Ammon's horn (tissue), 1 donor: ENCODE measurements around the gene AIG1.
"Not testable (repeated sequence)": the region's sequence is repeated elsewhere in the genome, so short reads cannot be mapped to it uniquely, and the experiment has no call there.

Experiments used
- DNase-seq: peaks from one replicate; pipeline ENCODE4 v3.0.0-alpha.2; 2016; ENCODE audit warnings: low spot score

Gene AIG1

DNA sequence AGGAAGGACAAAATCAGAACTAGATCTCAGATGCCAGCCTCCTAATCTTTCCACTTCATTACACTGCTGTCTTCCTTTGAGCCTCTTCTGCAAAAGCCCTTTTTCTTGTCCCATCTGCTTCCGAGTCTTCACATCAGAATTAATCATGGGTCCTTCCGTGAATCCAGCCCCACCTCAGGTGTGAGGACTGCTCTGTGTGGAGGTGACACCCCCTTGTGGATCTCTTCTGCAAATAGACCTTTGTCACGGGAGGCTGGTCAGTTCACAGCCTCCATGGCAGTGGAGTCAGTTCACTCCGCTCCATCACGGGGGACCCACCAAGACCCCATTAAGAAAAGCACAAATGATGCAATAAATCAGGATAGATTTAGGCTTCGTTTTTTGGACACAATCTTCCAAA lies 218.7 kb downstream of the AIG1 start:
- DNase-seq: no peak

DNA sequence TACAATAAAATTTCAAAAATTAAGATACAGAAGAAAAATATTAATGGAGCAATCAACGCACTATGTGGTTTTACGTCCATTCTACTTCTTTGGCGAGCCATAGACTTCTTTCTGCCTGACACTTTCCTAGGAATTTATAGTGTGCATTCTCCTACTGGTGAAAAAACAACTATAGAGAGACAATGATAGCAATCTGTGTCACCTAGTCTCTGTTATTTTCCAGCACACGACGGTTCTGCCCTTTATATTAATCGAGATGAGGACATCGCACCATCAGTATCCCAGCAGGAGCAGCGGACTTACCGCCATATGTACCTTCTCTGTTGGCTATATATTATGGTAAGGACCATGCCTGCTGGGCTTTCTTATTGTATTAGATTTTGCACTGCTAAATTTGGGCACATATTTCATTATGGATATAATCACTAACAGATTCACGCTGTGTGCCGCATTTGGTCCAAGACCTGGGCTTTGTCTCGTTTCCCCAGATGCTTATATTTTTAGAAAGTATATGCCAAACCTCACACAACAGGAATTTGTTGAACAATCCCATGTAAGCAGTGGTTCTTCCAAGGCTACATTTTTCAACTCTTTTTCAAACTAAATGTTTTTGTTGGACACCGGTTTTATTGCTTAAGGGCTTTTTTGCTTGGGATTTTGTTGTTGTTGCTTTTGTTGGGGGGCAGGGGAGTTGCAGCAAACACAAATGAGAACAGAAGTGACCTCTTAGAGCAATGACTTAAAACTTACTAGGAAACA lies 223.4 kb downstream of the AIG1 start:
- DNase-seq: no peak

DNA sequence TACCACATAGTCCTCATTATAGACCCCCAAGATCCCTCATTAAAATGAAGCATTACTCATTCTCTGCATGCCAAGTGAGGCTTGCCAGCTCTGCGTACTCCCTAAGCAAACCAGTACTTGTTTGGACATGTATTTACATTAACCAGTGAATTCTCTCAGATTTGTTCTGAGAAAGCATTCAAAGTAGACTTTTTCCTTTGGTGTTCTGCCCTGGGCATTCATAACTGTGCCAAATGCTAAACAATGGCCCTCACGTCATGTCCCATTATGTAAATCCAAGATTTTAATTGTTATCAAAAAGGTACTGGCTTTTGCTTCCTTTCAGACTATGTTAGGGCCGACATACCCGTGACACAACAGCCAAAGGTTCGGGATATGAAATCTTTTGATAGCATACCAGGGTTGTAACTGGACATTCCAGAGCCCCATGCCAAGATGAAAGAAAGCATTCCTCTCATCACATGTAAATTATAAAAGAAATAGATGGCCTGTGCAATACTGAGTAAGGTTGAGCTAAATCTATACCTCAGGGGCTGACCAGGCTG lies 225.6 kb downstream of the AIG1 start:
- no peak for DNase-seq

DNA sequence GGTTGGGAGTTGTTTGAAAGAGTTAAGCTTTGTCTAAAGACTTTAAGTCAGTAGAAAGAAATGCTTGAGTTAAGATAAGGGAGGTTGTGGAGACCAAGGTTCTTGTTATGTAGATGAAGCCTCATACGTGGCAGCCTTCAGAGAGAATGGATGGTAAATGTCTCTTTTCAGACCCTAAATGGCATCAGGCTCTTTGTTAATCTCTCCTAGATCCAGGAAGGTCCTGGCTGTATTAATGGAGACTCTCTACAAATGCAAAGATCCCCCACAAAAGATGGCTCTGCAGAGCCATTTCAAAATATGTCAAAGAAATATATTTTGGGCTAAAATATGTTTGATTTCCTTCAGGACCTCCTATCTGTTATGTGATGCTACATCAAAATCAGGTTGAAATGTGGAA lies 228.2 kb downstream of the AIG1 start:
- DNase-seq: no peak

DNA sequence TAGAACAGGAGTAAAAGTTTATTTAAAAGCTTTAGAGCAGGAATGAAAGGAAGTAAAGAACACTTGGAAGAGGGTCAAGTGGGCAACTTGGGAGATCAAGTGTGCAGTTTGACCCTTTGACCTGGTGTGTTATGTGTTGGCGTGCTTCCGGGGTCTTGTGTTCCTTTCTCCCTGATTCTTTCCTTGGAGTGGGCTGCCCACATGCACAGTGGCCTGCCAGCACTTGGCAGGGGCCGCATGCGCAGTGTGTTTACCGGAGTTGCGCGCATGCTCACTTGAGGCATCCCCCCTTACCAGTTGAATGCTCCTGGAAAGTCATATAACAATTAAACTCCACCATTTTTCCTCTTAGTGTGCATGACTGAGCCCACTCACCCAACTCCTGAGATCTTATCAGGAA lies 229.5 kb downstream of the AIG1 start:
- DNase-seq: no peak

DNA sequence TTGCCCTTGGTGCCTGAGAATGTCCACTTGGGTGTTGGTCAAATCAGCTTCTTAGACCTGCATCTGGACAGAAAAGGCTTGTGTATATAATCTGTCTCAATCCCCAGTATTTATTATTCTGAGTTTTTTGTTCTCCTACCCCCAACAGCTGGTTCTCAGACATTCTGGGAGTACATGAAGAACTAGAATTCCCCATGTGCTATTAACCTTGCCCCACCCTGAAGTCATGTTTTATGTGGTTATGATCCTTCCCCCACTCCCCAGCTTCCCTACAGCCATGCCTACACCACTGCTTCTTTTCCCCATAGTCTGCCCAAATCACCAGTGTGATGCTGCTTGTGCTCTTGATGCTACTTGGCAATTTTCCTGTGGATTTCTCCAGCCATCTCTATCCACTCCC lies 232.8 kb downstream of the AIG1 start:
- DNase-seq: no peak

DNA sequence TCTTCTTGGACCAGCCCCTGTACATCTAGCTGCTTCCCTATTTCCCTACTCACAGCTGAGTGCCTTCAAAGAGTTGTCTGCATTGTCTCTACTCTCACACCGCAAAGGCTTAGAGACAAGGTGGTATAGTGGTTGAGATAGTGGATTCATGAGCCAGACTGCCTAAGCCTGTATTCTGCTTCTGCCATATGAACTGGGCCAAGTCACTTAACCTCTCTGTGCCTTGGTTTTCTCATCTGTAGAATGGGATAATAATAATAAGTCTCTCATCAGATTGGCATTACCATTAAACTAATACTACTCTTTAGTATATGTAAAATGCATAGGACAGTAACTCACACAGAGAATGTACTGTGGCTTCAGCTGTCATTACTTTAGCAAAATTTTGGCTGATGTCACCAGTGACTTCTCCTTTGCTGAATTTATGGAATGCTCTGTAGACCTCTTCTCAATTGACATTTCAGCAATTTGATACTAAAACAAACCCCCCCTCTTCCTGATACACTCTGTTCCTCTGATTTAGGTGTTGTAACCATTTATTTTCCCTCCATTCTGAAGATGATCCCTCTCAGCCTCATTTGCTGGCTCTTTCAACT lies 233.7 kb downstream of the AIG1 start:
- DNase-seq: no peak

DNA sequence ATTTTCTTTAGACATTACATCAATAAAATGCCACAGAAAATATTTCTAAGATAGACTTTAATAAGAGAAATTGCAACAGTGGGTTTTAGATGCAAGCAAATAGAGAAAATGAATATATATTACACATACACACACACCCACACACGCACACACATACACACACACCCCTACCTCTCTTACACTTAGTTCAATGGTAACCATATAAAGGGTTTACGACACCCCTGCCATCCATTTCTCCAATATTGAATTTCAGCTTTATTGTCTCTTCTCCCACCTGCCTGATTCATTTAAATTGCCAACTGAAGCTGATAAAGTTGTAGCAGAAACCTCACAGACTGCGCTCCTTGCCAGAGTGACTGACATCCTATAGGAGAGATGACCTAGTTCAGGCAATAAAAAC lies 235.2 kb downstream of the AIG1 start:
- no peak for DNase-seq

DNA sequence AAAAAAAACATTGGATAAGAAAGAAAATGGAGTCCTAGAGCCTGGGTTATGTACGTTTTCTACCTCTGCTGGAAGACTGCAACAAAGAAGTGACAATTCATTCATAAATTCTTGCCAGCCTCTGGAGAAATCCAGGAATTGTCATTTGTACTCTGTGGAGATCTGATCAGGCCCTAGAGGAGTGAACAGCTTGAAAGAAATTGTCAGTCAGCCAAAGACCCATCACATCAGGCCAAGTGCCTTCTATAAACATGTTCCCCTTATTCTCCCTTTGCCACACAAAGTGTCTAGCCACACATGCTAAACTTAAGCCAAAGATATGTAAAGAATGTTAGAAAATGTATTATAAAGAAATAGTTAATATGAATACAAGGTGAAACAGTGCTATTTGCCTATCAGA lies 237.4 kb downstream of the AIG1 start:
- DNase-seq: no peak

DNA sequence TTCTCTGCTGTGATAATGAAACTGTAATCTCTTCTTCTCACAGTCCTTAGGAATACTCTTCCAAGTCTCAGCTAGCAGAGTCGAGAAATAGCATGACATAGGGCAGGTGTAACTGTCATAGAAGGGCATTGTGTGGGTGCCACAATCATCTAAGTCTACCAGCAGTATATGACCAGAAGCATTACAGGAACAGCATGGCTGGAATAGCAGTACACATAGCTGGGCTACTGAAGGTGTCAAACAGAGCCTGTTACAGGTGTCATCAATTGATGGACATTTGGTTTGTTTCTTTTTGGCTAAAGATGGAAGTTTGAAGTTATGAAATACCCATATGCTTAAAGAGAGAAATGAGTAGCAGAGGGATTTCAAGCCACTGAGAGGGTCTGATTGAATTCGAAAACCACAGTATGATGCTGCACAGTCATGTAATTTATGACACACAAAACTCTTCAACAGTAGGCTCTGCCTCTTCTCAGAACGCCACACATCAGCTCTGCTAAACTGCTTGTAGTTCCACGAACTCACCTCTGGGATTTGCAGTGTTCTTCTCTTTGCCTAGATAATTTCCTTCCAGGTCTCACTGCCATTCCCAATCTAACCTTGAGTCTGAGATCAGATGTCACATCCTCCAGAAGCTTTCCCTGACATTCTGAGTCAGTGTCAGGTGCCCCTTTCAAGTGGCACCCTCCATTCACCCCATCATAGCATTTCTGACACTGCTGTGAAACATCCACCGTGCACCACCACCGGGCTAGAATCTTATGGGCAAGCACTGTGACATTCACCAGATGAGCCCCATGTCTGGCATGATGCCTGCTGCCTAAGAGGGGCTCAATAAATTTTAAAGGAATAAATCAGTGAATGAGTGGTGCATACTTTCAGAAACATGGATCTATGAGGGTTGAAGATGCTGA lies 238.8 kb downstream of the AIG1 start:
- DNase-seq: no peak

DNA sequence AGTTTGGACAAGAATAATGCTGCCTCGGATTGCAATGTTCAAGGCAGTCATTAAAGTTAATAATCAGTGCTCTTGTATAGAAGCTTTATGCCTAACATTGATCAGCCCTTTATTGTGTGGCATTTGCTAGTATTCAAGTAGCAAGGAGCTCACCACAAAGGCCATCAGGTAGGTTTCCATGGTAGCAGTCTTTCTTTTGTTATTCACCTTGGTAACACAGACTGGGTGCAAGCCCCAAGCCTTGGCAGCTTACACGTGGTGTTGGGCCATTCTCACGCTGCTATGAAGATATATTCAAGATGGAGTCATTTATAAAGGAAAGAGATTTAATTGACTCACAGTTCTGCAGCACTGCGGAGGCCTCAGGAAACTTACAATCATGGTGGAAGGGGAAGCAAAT lies 240.5 kb downstream of the AIG1 start:
- no peak for DNase-seq

DNA sequence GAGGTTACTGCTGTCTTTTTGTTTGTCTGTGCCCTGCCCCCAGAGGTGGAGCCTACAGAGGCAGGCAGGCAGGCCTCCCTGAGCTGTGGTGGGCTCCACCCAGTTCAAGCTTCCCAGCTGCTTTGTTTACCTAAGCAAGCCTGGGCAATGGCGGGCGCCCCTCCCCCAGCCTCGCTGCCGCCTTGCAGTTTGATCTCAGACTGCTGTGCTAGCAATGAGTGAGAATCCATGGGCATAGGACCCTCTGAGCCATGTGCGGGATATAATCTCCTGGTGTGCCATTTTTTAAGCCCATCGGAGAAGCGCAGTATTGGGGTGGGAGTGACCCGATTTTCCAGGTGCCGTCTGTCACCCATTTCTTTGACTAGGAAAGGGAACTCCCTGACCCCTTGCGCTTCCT lies 247.1 kb downstream of the AIG1 start:
- not testable (repeated sequence) for DNase-seq

DNA sequence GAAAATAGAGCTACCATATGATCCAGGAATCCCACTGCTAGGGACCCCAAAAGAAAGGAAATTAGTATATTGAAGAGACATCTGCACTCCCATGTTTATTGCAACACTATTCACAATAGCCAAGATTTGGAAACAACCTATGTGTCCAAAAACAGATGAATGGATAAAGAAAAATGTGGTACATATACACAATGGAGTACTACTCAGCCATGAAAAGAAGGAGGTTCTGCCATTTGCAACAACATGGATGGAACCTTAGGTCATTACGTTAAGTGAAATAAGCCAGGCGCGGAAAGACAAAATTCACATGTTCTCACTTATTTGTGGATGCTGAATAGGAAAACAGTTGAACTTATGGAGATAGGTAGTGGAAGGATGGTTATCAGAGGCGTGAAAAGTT lies 252.5 kb downstream of the AIG1 start:
- no peak for DNase-seq

DNA sequence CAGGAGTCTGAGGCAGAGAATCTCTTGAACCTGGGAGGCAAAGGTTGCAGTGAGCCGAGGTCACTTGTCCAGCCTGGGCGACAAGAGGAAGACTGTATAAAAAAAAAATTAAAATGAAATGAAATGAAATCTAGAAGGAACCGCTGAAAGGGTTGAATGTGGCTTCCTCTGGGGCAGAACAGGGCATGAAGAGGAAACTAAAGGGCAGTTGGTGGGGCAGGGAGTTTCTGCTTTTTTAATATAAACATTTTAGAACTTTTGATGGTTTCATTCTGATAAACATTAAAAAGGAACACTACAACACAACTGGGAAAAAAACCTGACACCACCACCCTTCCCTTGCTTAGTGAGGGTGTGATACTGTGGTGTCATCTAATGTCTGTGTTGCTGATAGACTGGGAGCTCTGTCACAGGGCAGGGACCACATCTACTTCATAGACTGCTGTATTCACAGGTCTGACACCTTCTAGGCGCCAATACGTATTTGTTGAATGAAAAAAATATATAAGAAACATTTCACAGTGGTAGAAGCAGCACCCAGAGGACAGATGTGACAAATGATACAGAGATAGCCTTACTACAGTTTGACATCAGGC lies 260.9 kb downstream of the AIG1 start:
- no peak for DNase-seq

DNA sequence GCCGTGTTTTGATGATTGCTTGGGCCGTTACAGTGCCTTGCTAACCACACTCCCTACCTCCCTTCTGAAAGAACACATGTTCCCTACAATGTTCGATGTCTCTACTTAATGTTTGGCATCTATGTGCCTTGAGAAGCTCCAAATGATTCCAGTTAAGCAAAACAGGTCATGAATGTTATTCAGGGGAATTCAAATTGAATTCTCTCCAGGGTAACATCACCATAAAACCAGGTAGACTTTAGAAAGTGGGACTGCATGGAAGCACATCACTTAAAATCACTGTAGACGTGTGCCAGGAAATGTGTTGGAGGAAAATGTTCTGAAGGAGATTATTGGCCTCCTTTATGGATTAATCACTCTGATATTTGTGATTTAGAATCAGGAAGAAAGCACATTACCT lies 261.7 kb downstream of the AIG1 start:
- no peak for DNase-seq

DNA sequence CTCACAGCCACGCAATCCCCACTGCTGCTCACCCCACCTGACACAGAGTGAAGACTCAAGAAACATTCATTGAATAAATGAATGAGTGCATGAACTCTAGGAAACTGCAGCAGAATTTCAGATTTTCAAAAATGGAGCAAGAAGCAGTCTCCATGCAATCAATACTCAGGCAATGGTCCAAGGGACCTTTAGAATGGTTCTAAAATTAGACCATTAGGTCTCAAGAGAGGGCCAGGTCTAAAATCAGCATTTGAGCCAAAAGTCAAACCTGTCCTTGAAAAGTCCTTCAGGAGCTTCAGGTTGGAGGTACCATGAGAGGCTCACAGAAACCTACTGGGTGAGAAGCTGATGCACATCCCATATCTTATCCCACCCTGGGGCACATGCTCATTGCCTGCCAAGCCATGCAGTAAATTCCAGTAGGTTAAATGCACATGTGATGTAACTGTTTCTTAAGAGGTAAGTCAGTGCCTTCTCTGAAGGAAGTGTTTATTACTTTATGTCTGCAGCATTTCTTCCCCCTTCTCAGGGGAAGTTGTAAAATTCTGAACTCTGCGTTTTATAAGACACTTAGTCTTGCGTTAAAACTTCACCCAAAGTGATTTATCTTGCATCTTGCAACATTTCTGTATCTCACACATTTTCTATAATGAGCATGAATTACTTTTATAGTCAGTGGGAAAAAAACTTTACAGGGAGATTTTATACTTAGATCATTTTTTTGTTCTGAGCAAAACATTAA lies 263.2 kb downstream of the AIG1 start:
- no peak for DNase-seq

DNA sequence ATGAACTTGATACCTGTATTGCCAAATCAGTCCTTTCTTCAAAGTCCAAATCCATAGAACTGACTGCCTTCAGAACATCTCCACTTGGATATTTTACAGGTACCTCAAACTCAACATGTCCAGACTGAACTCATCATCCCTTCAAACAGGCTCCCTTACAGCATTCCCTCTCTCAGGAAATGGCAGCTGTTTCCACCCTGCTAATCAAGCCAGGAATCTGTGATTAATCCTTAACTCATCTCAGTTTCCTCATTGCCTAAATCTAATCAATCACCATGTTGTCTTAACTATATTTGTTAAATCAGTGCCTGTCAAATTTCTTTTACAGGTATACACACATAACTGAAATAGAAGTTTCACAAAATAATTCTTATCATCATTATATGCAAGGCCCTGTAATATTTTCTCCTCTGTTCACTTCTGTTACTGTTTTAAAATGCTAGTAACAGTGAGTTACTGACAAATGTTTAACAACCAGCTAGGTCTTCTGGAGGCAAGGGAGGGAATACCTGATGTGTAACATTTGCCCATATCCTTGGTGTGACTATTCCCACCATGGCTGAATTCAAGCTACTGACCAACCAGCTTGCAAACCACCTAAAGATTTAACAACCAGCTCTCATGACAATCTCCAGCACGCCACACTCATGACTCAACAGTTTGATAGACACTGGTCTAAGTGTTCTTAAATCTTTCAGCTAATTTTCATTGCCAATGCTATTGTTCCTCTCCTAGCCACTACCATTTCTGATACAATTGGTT lies 264.9 kb downstream of the AIG1 start:
- DNase-seq: no peak

DNA sequence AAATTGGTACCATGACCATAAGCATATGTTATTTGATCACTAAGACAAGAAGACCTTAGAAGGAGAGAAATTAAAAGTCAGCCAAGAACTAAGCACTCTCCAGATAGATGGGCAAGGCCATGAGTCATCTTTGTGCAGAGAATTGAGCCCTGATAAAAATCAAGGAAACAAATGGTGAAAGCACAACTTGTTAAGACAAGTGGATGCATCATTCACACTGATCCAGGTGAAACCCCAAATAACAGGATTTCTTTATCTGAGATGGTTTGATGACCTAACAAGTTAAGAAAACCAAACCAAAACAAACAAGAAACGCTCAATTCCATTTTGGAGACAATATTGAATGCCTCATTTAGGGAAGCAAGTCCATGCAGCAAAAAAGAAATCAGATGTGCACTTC lies 268.2 kb downstream of the AIG1 start:
- DNase-seq: no peak

DNA sequence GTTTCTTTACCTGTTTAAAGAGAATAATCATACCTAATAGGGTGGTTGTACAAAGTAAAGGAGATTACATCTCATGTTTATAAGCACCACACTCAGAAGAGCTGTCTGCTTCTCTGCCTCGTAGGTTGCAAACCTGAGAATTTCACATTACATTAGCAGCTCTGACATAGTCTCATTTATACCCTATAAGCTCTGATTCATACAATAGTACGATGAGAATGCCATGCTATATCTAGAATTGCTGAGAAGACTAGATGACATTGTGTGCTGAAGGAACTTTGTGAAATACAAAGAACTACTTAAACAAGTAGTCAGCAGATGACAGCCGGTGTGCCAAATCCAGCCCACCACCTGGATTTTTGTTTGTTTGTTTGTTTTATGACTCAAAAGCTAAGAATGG lies 268.6 kb downstream of the AIG1 start:
- DNase-seq: no peak

DNA sequence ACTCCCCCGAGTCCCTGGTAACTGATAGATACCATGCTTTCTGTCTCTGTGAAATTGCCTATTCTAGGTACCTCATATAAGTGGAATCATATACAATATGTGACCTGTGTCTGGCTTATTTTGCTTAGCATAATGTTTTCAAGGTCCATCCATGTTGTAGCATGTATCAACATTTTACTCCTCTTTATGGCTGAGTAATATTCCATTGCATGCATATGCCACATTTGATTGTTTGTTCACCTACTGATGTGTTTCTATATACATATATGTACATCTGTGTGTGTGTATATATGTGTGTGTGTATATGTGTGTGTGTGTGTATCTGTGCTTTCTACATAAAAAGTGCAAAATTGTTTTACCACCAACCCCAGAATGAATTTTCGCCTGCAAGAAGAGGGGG lies 270.7 kb downstream of the AIG1 start:
- no peak for DNase-seq
